Activated naive CD8-positive, alpha-beta T cell treated with anti-CD3 and anti-CD28 coated beads, Interleukin-2, amount 50 U/mL, for 16 hours (primary cell): ENCODE measurements around the gene DTNA.
"Not testable (repeated sequence)": the region's sequence is repeated elsewhere in the genome, so short reads cannot be mapped to it uniquely, and the experiment has no call there.

Experiments used
- DNase-seq: peaks from one replicate; pipeline ENCODE4 v3.0.0-alpha.2; 2020; ENCODE audit warnings: low read depth, low spot score

DTNA gene

GRCh38 chr18:34725737-34726136, 15.6 kb downstream of the DTNA start:
- not testable (repeated sequence) for DNase-seq

GRCh38 chr18:34726286-34727004, 16.3 kb downstream of the DTNA start:
- DNase-seq: no peak

GRCh38 chr18:34729264-34729663, 19.2 kb downstream of the DTNA start:
- DNase-seq: no peak

- no peak for DNase-seq
These were observed 19.8 kb downstream of the DTNA start for GRCh38 chr18:34729740-34730355.

GRCh38 chr18:34730774-34731173, 20.7 kb downstream of the DTNA start:
- DNase-seq: no peak

GRCh38 chr18:34734056-34734455, 24.0 kb downstream of the DTNA start:
- DNase-seq: no peak

GRCh38 chr18:34734526-34734925, 24.4 kb downstream of the DTNA start:
- not testable (repeated sequence) for DNase-seq

GRCh38 chr18:34738175-34738894, 28.2 kb downstream of the DTNA start:
- DNase-seq: no peak

- no peak for DNase-seq
These were observed 30.0 kb downstream of the DTNA start for GRCh38 chr18:34740101-34740500.

GRCh38 chr18:34740724-34741123, 30.6 kb downstream of the DTNA start:
- DNase-seq: no peak

GRCh38 chr18:34741401-34741800, 31.3 kb downstream of the DTNA start:
- no peak for DNase-seq

- DNase-seq: no peak
These were observed 32.8 kb downstream of the DTNA start for GRCh38 chr18:34742891-34743341.

- DNase-seq: no peak
These were observed 34.5 kb downstream of the DTNA start for GRCh38 chr18:34744569-34744968.

- DNase-seq: no peak
These were observed 36.5 kb downstream of the DTNA start for GRCh38 chr18:34746614-34747013.

GRCh38 chr18:34749721-34750120, 39.6 kb downstream of the DTNA start:
- DNase-seq: no peak

- no peak for DNase-seq
These were observed 42.0 kb downstream of the DTNA start for GRCh38 chr18:34752056-34752455.

- DNase-seq: no peak
These were observed 44.2 kb downstream of the DTNA start for GRCh38 chr18:34754300-34754699.

- no peak for DNase-seq
These were observed 47.6 kb downstream of the DTNA start for GRCh38 chr18:34757666-34758065.

- no peak for DNase-seq
These were observed 48.4 kb downstream of the DTNA start for GRCh38 chr18:34758378-34758948.

- DNase-seq: no peak
These were observed 50.3 kb downstream of the DTNA start for GRCh38 chr18:34760444-34760843.

- DNase-seq: no peak
These were observed 54.4 kb downstream of the DTNA start for GRCh38 chr18:34764451-34764850.

GRCh38 chr18:34767601-34768027, 57.5 kb downstream of the DTNA start:
- no peak for DNase-seq
